AG09309 (cell line): ENCODE measurements around the gene TRIO.

Experiments used
- DNase-seq: peaks from one replicate; pipeline ENCODE4 v3.0.0-alpha.2; 2010; ENCODE audit warnings: low read depth
- H3K4me3 ChIP-seq: 2 replicates; pipeline ENCODE4 v1.5.1; 2011; ENCODE audit warnings: mild to moderate bottlenecking, low read depth, low read length, moderate library complexity; ENCODE audit not compliant: control insufficient read depth
- CTCF ChIP-seq: IDR thresholded peaks from 2 replicates; pipeline ENCODE4 v1.5.1; 2011; ENCODE audit warnings: mild to moderate bottlenecking, low read depth, low read length, inconsistent platforms; ENCODE audit not compliant: insufficient read depth, control insufficient read depth; ENCODE audit errors: missing control alignments

TRIO gene

GRCh38 chr5:14122089-14122488, 21.1 kb upstream of the TRIO start:
- H3K4me3 ChIP-seq: no peak overlapping the region
- DNase-seq: no peak
- no peak for TF ChIP-seq CTCF

- TF ChIP-seq CTCF: no peak
- no peak overlapping the region for H3K4me3 ChIP-seq
- no peak for DNase-seq
Measured at GRCh38 chr5:14123551-14123950, 19.6 kb upstream of the TRIO start.

- no peak overlapping the region for H3K4me3 ChIP-seq
- no peak for DNase-seq
- TF ChIP-seq CTCF: no peak
Measured at GRCh38 chr5:14123974-14124482, 19.1 kb upstream of the TRIO start.

- TF ChIP-seq CTCF: no peak
- H3K4me3 ChIP-seq: no peak overlapping the region
- DNase-seq: no peak
Measured at GRCh38 chr5:14125262-14125661, 17.9 kb upstream of the TRIO start.

GRCh38 chr5:14127587-14127986, 15.6 kb upstream of the TRIO start:
- no peak overlapping the region for H3K4me3 ChIP-seq
- TF ChIP-seq CTCF: no peak
- no peak for DNase-seq

- no peak for TF ChIP-seq CTCF
- no peak for DNase-seq
- H3K4me3 ChIP-seq: no peak overlapping the region
Measured at GRCh38 chr5:14128079-14128478, 15.1 kb upstream of the TRIO start.

GRCh38 chr5:14129123-14129522, 14.0 kb upstream of the TRIO start:
- no peak for TF ChIP-seq CTCF
- no peak for DNase-seq
- no peak overlapping the region for H3K4me3 ChIP-seq
